Stomach smooth muscle (tissue), 2 donors: ENCODE measurements around the gene CD44.

Experiments used
- H3K27ac ChIP-seq: one replicate; pipeline ENCODE4 v1.7.0; 2013; ENCODE audit warnings: mild to moderate bottlenecking, low read length, inconsistent platforms
- H3K27me3 ChIP-seq, 2 donors: one replicate each; pipeline ENCODE4 v1.7.0; 2013; ENCODE audit warnings: low read length in 2 of 2; ENCODE audit not compliant: insufficient read depth in 2 of 2, control insufficient read depth in 1 of 2
- H3K36me3 ChIP-seq, 2 donors: one replicate each; pipeline ENCODE4 v1.7.0; 2013; ENCODE audit warnings: low read length in 2 of 2; ENCODE audit not compliant: control insufficient read depth in 2 of 2, insufficient read depth in 2 of 2
- H3K4me1 ChIP-seq: one replicate; pipeline ENCODE4 v1.7.0; 2013; ENCODE audit warnings: low read length; ENCODE audit not compliant: control insufficient read depth, insufficient read depth
- H3K4me3 ChIP-seq, 2 donors: one replicate each; pipeline ENCODE4 v1.7.0; 2013; ENCODE audit warnings: low read length in 2 of 2
- H3K9ac ChIP-seq, 2 donors: one replicate each; pipeline ENCODE4 v1.7.0; 2013; ENCODE audit warnings: low read length in 2 of 2, mild to moderate bottlenecking in 1 of 2
- H3K9me3 ChIP-seq, 2 donors: one replicate each; pipeline ENCODE4 v1.7.0; 2013; ENCODE audit warnings: low read length in 2 of 2; ENCODE audit not compliant: control insufficient read depth in 2 of 2
- donor health status: healthy.
- donor health status: Pancreatic carcinoma.

CD44 gene

GRCh38 chr11:35248558-35249323, 109.8 kb downstream of the CD44 start:
- peaks cover 22% of the 10 kb centered on the region for H3K4me1 ChIP-seq
- no peaks in the 10 kb centered on the region for H3K36me3 ChIP-seq
- no peak overlapping the region for H3K27ac ChIP-seq
- H3K9ac ChIP-seq, result no peak overlapping the region
- H3K9me3 ChIP-seq, result peaks cover 0 to 6% of the 10 kb centered on the region in 2 donors
- H3K4me3 ChIP-seq, result peak overlapping the region in 1 of 2 donors; percentile 30
- no peaks in the 10 kb centered on the region for H3K27me3 ChIP-seq

GRCh38 chr11:35250192-35250591, 111.2 kb downstream of the CD44 start:
- no peak overlapping the region for H3K27ac ChIP-seq
- peaks cover 0 to 6% of the 10 kb centered on the region in 2 donors for H3K9me3 ChIP-seq
- H3K4me3 ChIP-seq, result no peak overlapping the region
- H3K36me3 ChIP-seq, result no peaks in the 10 kb centered on the region
- no peak overlapping the region for H3K9ac ChIP-seq
- H3K27me3 ChIP-seq, result no peaks in the 10 kb centered on the region
- peaks cover 20% of the 10 kb centered on the region for H3K4me1 ChIP-seq

- Histone ChIP-seq H3K9ac (no peak overlapping the region), H3K9me3 (peaks cover 0 to 6% of the 10 kb centered on the region in 2 donors), H3K36me3 (no peaks in the 10 kb centered on the region), H3K4me3 (no peak overlapping the region), H3K4me1 (peaks cover 17% of the 10 kb centered on the region), H3K27ac (no peak overlapping the region), H3K27me3 (no peaks in the 10 kb centered on the region)
Observed at GRCh38 chr11:35250621-35251020, 111.7 kb downstream of the CD44 start.

GRCh38 chr11:35253237-35253636, 114.3 kb downstream of the CD44 start:
- Histone ChIP-seq H3K9me3 (peaks cover 0 to 4% of the 10 kb centered on the region in 2 donors), H3K27ac (no peak overlapping the region), H3K4me3 (no peak overlapping the region), H3K36me3 (no peaks in the 10 kb centered on the region), H3K4me1 (no peaks in the 10 kb centered on the region), H3K9ac (no peak overlapping the region), H3K27me3 (no peaks in the 10 kb centered on the region)

GRCh38 chr11:35255514-35255913, 116.5 kb downstream of the CD44 start:
- Histone ChIP-seq H3K4me1 (no peaks in the 10 kb centered on the region), H3K4me3 (no peak overlapping the region), H3K36me3 (no peaks in the 10 kb centered on the region), H3K9me3 (no peaks in the 10 kb centered on the region), H3K27me3 (no peaks in the 10 kb centered on the region), H3K9ac (no peak overlapping the region), H3K27ac (no peak overlapping the region)

GRCh38 chr11:35256296-35256695, 117.3 kb downstream of the CD44 start:
- Histone ChIP-seq H3K9me3 (no peaks in the 10 kb centered on the region), H3K27me3 (no peaks in the 10 kb centered on the region), H3K4me3 (no peak overlapping the region), H3K36me3 (no peaks in the 10 kb centered on the region), H3K4me1 (no peaks in the 10 kb centered on the region), H3K27ac (no peak overlapping the region), H3K9ac (no peak overlapping the region)

- Histone ChIP-seq H3K9me3 (no peaks in the 10 kb centered on the region), H3K4me3 (no peak overlapping the region), H3K27me3 (no peaks in the 10 kb centered on the region), H3K4me1 (no peaks in the 10 kb centered on the region), H3K27ac (no peak overlapping the region), H3K36me3 (no peaks in the 10 kb centered on the region), H3K9ac (no peak overlapping the region)
Observed at GRCh38 chr11:35257281-35257680, 118.3 kb downstream of the CD44 start.

- Histone ChIP-seq H3K9me3 (no peaks in the 10 kb centered on the region), H3K36me3 (no peaks in the 10 kb centered on the region), H3K4me1 (no peaks in the 10 kb centered on the region)
Observed at GRCh38 chr11:35259529-35259928, 120.6 kb downstream of the CD44 start.

GRCh38 chr11:35260342-35260985, 121.5 kb downstream of the CD44 start:
- no peak overlapping the region for H3K27ac ChIP-seq
- no peaks in the 10 kb centered on the region for H3K4me1 ChIP-seq
- peak overlapping the region in 1 of 2 donors; percentile 12 for H3K9ac ChIP-seq
- H3K36me3 ChIP-seq, result no peaks in the 10 kb centered on the region
- peak overlapping the region in 1 of 2 donors; percentile 29 for H3K4me3 ChIP-seq
- no peaks in the 10 kb centered on the region for H3K9me3 ChIP-seq
- no peaks in the 10 kb centered on the region for H3K27me3 ChIP-seq

More at GRCh38 chr11:35259529-35259928, 120.6 kb downstream of the CD44 start:
- Histone ChIP-seq H3K9ac (no peak overlapping the region), H3K27ac (no peak overlapping the region), H3K27me3 (no peaks in the 10 kb centered on the region), H3K4me3 (peak overlapping the region in 1 of 2 donors; percentile 13)

GRCh38 chr11:35261197-35261596, 122.2 kb downstream of the CD44 start:
- Histone ChIP-seq H3K27me3 (no peaks in the 10 kb centered on the region), H3K4me3 (no peak overlapping the region), H3K27ac (no peak overlapping the region), H3K4me1 (no peaks in the 10 kb centered on the region), H3K9ac (no peak overlapping the region), H3K9me3 (no peaks in the 10 kb centered on the region), H3K36me3 (no peaks in the 10 kb centered on the region)

GRCh38 chr11:35262056-35262455, 123.1 kb downstream of the CD44 start:
- no peak overlapping the region for H3K27ac ChIP-seq
- H3K9me3 ChIP-seq, result no peaks in the 10 kb centered on the region
- no peak overlapping the region for H3K4me3 ChIP-seq
- H3K4me1 ChIP-seq, result no peaks in the 10 kb centered on the region
- H3K36me3 ChIP-seq, result no peaks in the 10 kb centered on the region
- H3K27me3 ChIP-seq, result no peaks in the 10 kb centered on the region
- H3K9ac ChIP-seq, result no peak overlapping the region
